Astrocyte (in vitro differentiated cells and primary cell): ENCODE results near the gene MKLN1. TPM values are rescaled to one million over a fixed set of nuclear protein-coding genes. Genes with fewer than 3 reads are reported as not detected.

Source experiments
- DNase-seq: peaks from one replicate; pipeline ENCODE4 v3.0.0-alpha.2; 2010; ENCODE audit warnings: low read depth
- FAIRE-seq: peaks from 2 replicates; lab custom pipeline; 2011; peaks lifted over from hg19 to GRCh38; lab: Jason Lieb, UNC
- H2AFZ ChIP-seq: 2 replicates; pipeline ENCODE4 v1.6.0; 2012; ENCODE audit warnings: low read depth, low read length, inconsistent platforms
- H3K27ac ChIP-seq: 2 replicates; pipeline ENCODE4 v1.5.1; 2011; ENCODE audit warnings: low read depth, low read length, inconsistent platforms
- H3K27me3 ChIP-seq: 2 replicates; pipeline ENCODE4 v1.6.0; 2011; ENCODE audit warnings: low read length, inconsistent platforms; ENCODE audit not compliant: insufficient read depth
- H3K36me3 ChIP-seq: 2 replicates; pipeline ENCODE4 v1.5.1; 2011; ENCODE audit warnings: low read length, inconsistent platforms; ENCODE audit not compliant: insufficient read depth
- H3K4me1 ChIP-seq: 2 replicates; pipeline ENCODE4 v1.5.1; 2011; ENCODE audit warnings: low read length, inconsistent platforms; ENCODE audit not compliant: insufficient read depth
- H3K4me2 ChIP-seq: 2 replicates; pipeline ENCODE4 v1.6.0; 2012; ENCODE audit warnings: low read length, inconsistent platforms
- H3K4me3 ChIP-seq: 2 replicates; pipeline ENCODE4 v1.5.1; 2011; ENCODE audit warnings: low read depth, mild to moderate bottlenecking, low read length, inconsistent platforms; ENCODE audit not compliant: insufficient read depth
- H3K79me2 ChIP-seq: 2 replicates; pipeline ENCODE4 v1.6.0; 2012; ENCODE audit warnings: mild to moderate bottlenecking, low read length, inconsistent platforms; ENCODE audit not compliant: insufficient read depth
- H3K9ac ChIP-seq: 2 replicates; pipeline ENCODE4 v1.6.0; 2012; ENCODE audit warnings: mild to moderate bottlenecking, low read length, inconsistent platforms
- H3K9me3 ChIP-seq: 2 replicates; pipeline ENCODE4 v1.5.1; 2012; ENCODE audit warnings: low read depth, mild to moderate bottlenecking, low read length, inconsistent platforms; ENCODE audit not compliant: insufficient read depth
- H4K20me1 ChIP-seq: 2 replicates; pipeline ENCODE4 v1.6.0; 2012; ENCODE audit warnings: low read length, inconsistent platforms; ENCODE audit not compliant: insufficient read depth
- H3K27ac Mint-ChIP-seq: one replicate; pipeline ENCODE4 v1.8.0; 2021; ENCODE audit warnings: mild to moderate bottlenecking, mixed read lengths; ENCODE audit not compliant: unreplicated experiment
- H3K27me3 Mint-ChIP-seq: one replicate; pipeline ENCODE4 v1.8.0; 2021; ENCODE audit warnings: low read depth, mixed read lengths; ENCODE audit not compliant: unreplicated experiment
- H3K36me3 Mint-ChIP-seq: one replicate; pipeline ENCODE4 v1.8.0; 2021; ENCODE audit warnings: low read depth, mixed read lengths; ENCODE audit not compliant: unreplicated experiment
- H3K4me1 Mint-ChIP-seq: one replicate; pipeline ENCODE4 v1.8.0; 2021; ENCODE audit warnings: low read depth, mixed read lengths; ENCODE audit not compliant: unreplicated experiment
- H3K4me3 Mint-ChIP-seq: one replicate; pipeline ENCODE4 v1.8.0; 2021; ENCODE audit warnings: mild to moderate bottlenecking, moderate library complexity, mixed read lengths; ENCODE audit not compliant: unreplicated experiment
- H3K9me3 Mint-ChIP-seq: one replicate; pipeline ENCODE4 v1.8.0; 2021; ENCODE audit warnings: mild to moderate bottlenecking, mixed read lengths; ENCODE audit not compliant: unreplicated experiment
- EZH2 ChIP-seq: IDR thresholded peaks from 2 replicates; pipeline ENCODE4 v1.6.1; 2012; ENCODE audit warnings: mild to moderate bottlenecking, low read length, inconsistent platforms; ENCODE audit not compliant: insufficient read depth
- total RNA-seq: library from RNA; stranded (reverse); gene quantifications from 2 replicates; pipeline ENCODE4 v1.2.1, GENCODE V29; 2021
- TF ChIP-seq, protein P1 (sequence below): IDR thresholded peaks from 2 replicates; pipeline ENCODE4 v1.5.1; 2011; ENCODE audit warnings: low read depth, mild to moderate bottlenecking, inconsistent platforms, low read length, moderate library complexity; ENCODE audit not compliant: insufficient read depth

Gene MKLN1
- total RNA-seq, 1 donor from 2014 or later: 48.0 TPM

GRCh38 chr7:131300572-131301466, 26.9 kb upstream of the MKLN1 start:
- Mint-ChIP-seq H3K27me3 (no peaks in the 10 kb centered on the region), H3K27ac (no peak overlapping the region), H3K4me3 (no peak overlapping the region), H3K36me3 (no peaks in the 10 kb centered on the region), H3K4me1 (peaks cover 15% of the 10 kb centered on the region), H3K9me3 (no peaks in the 10 kb centered on the region)
- no peaks in the 10 kb centered on the region for H3K27me3 ChIP-seq
- no peak overlapping the region for H3K4me3 ChIP-seq
- no peak overlapping the region for H3K4me2 ChIP-seq
- H2AFZ ChIP-seq: no peak overlapping the region
- no peaks in the 10 kb centered on the region for H3K4me1 ChIP-seq
- DNase-seq (peak; percentile 22), FAIRE-seq (no peak)
- H3K79me2 ChIP-seq: no peaks in the 10 kb centered on the region
- H3K27ac ChIP-seq: no peak overlapping the region
- TF ChIP-seq EZH2: no peak
- TF ChIP-seq, protein P1, sequence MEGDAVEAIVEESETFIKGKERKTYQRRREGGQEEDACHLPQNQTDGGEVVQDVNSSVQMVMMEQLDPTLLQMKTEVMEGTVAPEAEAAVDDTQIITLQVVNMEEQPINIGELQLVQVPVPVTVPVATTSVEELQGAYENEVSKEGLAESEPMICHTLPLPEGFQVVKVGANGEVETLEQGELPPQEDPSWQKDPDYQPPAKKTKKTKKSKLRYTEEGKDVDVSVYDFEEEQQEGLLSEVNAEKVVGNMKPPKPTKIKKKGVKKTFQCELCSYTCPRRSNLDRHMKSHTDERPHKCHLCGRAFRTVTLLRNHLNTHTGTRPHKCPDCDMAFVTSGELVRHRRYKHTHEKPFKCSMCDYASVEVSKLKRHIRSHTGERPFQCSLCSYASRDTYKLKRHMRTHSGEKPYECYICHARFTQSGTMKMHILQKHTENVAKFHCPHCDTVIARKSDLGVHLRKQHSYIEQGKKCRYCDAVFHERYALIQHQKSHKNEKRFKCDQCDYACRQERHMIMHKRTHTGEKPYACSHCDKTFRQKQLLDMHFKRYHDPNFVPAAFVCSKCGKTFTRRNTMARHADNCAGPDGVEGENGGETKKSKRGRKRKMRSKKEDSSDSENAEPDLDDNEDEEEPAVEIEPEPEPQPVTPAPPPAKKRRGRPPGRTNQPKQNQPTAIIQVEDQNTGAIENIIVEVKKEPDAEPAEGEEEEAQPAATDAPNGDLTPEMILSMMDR: no peak
- no peak overlapping the region for H3K9ac ChIP-seq
- H3K36me3 ChIP-seq: no peaks in the 10 kb centered on the region
- H4K20me1 ChIP-seq: no peaks in the 10 kb centered on the region
- no peaks in the 10 kb centered on the region for H3K9me3 ChIP-seq

DNA sequence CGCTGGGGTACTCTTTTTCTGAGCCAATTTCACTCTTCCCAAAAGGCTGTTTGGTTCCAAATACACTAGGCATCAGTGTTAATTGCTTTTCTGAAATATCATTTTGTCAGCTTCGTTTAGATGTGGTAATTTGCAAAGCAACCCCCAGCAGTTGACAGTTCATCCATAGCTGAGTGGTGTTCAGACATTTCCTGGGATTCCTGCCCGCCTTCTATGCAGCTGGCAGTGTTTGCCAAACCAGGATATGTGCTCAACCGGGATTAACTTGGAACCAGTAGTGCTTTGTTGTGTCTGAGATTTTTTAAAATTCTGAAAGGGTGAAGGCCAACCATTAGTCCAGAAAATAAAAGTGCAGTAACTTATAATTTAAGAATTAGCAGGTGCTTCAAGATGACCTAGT, 25.2 kb upstream of the MKLN1 start:
- H3K9me3 ChIP-seq: no peaks in the 10 kb centered on the region
- peaks cover 6% of the 10 kb centered on the region for H3K36me3 Mint-ChIP-seq

More for the DNA sequence above, 25.2 kb upstream of the MKLN1 start:
- Mint-ChIP-seq H3K27ac (no peak overlapping the region), H3K27me3 (no peaks in the 10 kb centered on the region), H3K9me3 (peaks cover 11% of the 10 kb centered on the region), H3K4me3 (no peak overlapping the region), H3K4me1 (peaks cover 15% of the 10 kb centered on the region)
- H3K27me3 ChIP-seq: no peaks in the 10 kb centered on the region
- no peak for FAIRE-seq
- H3K36me3 ChIP-seq: no peaks in the 10 kb centered on the region
- no peak overlapping the region for H3K27ac ChIP-seq
- H2AFZ ChIP-seq: no peak overlapping the region
- H3K9ac ChIP-seq: no peak overlapping the region
- no peaks in the 10 kb centered on the region for H3K79me2 ChIP-seq
- H3K4me1 ChIP-seq: no peaks in the 10 kb centered on the region
- no peaks in the 10 kb centered on the region for H4K20me1 ChIP-seq
- TF ChIP-seq, protein P1: no peak
- no peak overlapping the region for H3K4me2 ChIP-seq
- no peak overlapping the region for H3K4me3 ChIP-seq
- no peak for DNase-seq
